Measurements from ENCODE around the gene FKBP1A.

FKBP1A gene

DNA sequence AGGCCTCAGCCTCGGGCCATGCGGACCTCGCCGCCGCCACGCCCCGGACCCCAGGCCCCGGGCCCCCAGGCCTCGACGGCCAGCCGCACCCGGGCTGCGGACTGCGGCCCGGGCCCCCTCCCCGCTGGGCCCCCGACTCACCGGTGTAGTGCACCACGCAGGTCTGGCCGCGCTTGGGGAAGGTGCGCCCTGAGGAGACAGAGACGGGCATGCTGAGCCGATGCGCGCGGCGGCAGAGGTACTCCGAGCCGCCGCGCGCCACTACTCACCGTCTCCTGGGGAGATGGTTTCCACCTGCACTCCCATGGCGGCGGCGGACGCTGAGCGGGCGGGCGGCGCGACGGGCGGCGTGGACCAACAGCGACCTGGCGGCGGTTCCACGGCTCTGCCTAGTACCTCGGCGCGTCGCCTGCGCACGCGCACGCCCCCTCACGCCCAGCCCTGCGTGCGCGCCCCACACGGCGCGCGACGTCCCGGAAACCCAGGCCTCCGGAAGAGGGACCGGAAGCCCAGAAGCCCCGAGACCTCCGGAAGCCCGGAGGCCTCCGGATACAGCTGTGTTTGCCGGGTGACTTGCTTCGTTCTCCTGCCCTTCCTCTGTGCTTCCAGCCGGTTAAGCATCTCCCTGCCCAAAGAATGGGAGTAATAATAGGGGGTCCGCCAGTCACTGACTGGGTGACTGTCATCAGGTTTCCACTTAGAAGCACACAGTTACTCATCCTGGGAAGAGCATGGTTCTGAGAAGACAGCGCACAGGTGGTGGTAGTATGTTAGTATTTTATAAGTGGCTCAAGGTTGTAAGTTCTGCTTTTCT lies at the start of gene FKBP1A:
Gene FKBP1A, minus strand, starts transcription at position 362 of the 814 bp plus-strand sequence. Its CDS starts 56 bp downstream, at position 306.
- peak; percentile 72 to 89 (median 82) for DNase-seq

DNA sequence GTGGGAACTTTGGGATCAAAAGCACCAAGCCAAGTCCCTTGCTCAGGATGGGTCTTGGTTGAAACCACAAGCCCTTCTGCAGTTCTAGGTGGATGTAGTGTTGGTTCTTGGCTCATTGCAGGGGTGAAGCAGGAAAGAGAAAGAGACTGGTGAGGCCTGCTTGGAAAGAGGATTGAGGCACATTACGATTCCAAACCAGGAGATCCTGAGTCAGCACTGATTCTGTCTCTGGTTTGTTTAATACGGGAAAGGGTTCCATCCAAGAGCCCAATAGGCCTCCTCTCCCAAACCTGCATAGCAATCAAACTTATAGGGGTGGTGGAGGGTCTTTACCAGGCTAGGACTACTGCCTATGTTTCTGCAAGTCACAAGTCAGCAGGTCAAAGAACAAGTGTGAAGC lies 49.5 kb upstream of the FKBP1A start:
- DNase-seq, result no peak

DNA sequence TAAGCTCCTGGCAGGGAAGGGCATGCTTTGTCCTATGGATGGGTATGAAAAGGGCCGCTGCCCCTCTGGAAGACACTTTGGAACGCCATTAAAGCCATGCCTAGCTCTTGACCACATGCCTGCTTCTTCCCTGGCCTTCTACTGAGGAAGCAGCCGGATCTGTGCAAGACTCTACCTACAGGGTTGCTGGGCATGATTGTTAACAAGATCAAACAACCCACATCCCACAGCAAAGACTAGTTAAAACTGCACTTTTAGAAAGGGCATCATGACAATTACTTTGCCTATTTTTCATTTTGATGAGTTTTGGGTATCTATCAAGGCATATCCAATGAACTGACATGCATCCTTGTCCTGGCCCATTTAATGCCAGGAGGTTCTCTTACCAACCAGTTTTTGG lies 48.3 kb upstream of the FKBP1A start:
- DNase-seq, result no peak

DNA sequence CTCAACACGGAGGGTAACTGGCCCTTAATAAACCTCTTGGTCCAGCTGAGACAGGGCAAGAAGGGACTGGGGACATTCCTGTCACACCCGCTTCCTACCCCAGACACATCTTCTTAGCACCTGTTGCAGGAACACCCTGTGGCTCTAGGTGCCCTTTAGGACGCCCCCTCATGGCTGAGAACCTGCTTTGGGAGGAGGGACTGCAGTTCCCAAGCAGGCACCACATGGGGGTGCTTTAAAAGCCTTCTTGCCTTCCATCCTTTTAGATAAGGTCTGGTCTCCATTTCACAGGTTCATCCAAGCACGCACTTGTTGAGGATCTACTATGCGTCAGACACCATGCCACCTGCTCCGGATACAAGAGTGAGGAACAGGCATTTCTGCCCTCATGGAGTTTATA lies 47.2 kb upstream of the FKBP1A start:
- DNase-seq, result no peak

DNA sequence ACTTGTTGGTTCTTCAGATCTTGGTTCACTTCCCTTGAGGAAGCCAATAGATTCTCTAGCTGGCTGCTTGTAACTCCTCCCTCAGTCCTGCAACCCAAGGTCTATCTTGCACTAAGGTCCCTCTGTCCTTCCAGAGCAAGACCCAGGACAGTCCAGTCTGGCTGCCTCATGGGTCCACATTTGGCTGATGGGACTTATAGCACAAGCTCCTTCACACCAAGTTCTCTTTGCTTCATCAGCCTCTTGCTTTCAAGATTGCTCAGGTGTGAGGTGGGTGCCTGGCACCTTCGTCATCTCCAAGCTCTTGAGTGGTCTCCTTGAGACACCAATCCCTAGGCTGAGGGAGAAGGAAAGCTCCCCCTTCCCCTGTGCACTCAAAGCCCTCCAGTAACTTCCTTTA lies 45.5 kb upstream of the FKBP1A start:
- DNase-seq, result no peak

DNA sequence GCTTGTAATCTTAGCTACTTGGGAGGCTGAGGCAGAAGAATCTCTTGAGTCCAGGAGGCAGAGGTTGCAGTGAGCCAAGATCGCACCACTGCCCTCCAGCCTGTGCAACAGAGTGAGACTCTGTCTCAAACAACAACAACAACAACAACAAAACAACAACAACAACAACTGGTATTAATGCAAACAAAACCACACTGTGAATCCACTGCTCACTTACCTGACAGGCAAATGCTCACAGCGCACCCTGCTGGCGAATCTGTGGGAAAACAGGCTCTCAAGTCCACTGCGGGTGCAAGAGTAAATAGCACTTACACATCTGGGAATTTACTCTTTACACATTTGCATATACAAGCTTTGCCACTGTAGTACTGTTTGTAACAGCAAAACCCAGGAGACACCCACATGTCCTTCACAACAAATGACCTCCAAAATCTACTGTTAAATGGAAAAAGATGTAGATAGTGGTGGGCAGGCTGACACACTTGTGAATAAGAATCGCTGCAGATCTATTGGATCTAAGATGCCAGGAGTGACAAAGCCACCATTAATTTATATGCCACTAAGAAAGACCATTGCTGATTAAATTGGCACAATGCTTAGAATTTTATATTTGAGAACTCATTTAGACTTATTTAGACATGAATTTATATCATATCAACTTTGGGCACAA lies 44.5 kb upstream of the FKBP1A start:
- peak; percentile 27 to 71 (median 58) for DNase-seq

DNA sequence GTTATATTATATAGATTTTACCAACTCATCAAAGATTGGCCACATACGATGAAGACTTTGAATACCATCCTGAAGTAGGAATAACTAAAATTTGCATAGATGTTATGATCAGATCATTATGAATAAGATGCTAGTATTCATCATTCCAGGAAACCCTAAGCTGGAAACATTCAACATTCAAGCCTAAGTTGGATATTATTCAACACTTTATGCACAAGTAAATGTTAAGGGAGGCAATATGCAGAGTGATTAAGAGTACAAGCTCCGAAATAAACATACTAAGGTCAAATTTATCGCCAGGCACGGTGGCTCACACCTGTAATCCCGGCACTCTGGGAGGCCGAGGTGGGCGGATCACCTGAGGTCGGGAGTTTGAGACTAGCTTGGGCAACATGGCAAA lies 43.4 kb upstream of the FKBP1A start:
- DNase-seq, result no peak

DNA sequence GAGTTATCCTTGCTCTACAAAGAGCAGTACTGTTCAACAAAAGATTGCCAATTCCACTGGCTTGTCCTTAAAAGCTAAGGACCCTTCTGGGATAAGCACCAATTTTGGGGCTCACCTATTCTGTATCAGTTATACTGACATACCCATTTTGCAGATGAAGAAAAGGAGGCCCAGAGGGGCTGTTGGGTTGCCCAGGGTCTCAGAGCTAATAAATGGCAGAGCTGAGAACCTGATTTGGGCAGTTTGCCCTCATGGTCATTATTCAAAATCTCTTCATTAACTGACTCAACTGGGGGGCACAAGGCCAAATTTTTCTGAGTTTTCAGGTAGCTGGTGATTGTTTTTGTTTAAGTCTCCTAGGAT lies 42.5 kb upstream of the FKBP1A start:
- no peak for DNase-seq

DNA sequence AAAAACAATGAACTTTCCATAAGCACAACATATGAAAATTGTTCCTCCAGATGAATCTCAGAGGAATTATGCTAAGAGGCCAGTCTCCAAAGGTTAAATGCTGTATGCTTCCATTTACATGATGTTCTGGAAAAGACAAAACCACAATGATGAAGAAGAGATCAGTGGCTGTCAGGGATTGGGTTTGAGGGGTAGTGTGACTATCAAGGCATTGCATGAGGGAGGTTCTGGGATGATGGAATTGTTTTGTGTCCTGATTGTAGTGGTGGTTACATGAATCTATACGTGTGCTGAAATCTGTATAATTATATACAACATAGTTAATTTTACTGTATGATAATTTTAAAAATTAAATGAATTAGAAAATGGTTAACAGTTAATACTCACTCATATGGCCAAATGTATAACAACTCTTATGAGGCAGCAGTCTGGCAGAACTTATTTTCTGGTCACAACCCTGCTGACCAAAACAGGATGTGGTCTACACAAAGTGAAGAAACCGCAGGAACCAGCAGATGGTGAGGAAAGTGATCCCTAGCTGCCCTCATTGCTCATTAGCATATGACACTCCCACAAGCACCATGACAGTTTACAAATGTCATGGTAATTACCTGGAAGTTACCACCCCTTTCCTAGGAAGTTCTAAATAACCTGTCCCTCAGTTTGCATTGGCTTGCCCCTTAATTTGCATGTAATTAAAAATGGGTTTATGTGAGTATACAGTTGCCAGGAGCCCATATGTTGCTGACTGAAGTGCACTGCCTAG lies 41.9 kb upstream of the FKBP1A start:
- peak in 1 of 4 experiments; percentile 4 for DNase-seq

DNA sequence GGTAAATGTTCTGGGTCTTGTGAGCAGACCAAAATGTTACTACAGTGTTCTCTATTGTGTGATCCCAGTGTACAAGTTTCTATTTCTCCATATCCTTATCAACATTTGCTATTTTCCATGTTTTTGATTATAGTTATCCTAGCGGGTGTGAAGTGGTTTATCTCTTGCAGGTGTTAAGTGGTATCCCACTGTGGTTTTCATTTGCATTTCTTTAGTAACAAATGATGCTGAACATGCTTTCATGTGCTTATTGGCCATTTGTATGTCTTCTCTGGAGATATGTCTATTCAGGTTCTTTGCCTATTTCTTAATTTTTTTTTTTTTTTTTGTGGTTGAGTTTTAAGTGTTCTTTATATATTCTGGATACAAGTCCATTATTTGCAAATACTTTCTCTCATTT lies 38.3 kb upstream of the FKBP1A start:
- DNase-seq, result no peak

DNA sequence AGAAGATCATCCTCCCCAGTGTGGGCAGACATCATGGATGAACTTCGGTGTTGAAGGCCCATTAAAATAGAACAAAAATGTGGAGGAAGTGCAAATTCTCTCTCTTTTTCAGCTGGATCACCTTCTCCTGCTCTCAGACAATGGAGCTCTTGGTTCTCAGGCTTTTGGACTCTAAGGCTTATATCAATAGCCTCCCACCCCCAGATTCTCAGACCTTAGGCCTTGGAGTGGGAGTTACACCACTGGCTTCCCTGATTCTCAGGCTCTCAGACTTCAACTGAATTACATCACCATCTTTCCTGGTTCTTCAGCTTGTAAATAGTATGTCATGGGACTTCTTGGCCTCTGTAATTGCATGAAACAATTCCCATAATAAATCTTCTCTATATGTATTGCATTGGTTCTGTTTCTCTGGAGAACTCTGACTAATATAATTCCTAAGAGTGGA lies 37.2 kb upstream of the FKBP1A start:
- no peak for DNase-seq

DNA sequence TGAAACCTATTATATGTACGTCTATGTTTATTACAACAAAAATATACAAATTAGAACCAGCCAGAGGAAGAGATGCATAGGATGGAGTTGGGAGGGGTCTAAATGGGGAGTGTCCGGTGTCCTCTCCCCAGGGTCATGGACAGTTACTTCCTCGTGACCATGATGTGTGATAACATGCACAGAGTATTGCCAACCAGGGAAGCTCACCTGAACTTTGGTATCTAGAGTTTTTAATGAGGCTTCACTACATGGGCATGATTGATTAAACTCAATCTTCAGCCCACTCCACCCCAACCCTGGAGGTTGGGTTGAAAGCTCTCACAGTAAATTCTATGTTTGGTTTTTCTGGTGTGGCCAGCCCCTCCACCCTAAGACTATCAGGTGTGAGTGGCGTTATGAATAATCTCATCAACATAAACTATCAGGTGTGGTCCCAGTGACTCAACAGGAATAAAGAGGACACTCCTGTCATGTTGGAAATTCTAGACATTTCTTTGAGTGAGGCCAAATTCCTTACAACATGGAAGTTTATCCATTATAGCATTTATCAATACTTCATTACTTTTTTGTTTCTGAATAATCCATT lies 36.4 kb upstream of the FKBP1A start:
- no peak for DNase-seq

DNA sequence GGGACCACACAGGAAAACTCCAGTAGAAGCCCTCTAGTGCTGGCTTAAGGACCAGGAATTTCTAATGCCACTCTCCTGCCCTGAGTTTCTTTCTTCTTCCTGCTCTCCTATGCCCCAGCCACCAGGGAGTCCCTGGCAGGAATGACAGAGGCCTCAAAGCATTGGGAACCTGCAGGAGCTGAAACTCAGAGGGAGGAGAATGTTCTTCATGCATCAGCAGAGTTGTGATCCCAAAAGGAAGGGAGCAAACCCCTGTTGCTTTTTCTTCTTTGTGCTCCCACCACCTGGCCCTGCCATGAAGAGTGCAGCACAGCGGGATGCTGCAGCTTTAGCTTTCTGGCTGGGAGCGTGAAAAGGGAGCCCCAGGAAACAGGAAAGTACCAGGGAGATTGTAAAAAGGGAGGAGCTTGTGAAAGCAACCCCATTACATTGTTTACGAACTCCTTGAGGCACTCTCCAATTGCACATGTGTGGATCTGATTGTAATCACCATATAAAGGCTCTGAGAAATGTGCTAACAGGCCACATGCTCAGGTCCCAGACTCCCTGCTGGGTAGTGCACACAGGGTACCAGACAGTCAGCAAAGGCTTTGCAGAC lies 34.7 kb upstream of the FKBP1A start:
- DNase-seq, result no peak

DNA sequence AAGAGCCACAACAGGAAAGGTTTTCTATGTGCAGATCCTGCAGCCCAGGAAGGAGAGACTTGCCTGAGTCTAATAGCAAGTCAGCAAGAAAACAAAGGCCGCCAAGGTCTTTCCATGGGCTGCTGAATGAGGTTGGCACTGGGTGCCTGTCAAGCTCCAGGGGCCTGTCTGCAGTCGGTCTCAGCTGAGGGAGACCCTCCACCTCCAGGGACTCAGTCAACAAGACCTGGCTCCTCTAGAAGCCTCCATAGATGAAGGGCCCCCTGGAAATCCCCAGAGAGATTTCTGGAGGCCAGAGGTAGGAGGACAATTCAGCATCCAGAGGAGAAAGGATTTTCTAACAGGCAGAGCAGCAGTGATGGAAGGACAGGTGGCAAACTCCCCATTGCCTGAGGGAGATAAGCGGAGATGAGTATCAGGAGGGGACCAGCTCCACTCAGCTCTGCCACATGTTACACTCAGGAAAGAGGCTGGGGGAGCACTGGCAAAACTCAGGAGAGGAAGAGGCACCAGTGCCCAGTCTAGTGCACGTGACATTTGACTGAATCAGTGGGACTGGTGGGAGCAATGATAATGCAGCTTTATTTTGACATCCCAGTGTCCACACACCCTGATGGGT lies 33.5 kb upstream of the FKBP1A start:
- no peak for DNase-seq

DNA sequence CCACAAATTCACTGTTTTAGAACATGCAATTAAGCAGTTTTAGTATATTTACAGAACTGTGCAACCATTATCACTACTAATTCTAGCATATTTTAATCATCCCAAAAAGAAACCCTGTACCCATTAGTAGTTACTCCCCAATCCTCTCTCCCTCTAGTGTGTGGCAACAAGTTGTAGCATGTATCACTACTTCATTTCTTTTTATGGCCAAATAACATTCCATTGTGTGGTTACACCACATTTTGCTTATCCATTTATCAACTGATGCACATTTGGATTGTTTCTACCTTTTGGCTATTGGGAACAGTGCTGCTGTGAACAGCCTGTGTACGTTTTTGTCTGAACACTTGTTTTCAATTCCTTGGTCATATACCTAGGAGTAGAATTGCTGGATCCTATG lies 31.5 kb upstream of the FKBP1A start:
- no peak for DNase-seq

DNA sequence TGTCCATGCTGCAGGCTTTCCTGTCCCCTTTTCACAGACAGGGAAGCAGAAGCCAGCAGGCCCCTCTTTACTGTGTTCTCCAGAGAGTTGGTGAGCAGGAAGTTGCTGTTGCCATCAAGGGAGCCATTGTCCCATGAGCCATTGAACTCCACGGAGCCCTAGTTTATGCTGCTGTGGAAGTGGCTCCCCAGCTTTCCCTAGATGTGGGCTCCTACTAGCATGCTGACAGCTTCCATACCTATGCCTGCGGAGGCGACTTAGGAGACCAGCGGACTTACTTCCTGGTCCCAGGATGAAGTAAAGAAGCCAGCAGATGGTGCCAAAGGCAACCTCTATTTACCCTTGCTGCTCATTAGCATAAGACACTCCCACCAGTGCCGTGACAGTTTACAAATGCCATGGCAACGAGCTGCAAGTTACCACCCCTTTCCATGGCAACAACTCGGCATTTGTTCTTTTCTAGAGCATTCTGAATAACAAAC lies 30.8 kb upstream of the FKBP1A start:
- no peak for DNase-seq

DNA sequence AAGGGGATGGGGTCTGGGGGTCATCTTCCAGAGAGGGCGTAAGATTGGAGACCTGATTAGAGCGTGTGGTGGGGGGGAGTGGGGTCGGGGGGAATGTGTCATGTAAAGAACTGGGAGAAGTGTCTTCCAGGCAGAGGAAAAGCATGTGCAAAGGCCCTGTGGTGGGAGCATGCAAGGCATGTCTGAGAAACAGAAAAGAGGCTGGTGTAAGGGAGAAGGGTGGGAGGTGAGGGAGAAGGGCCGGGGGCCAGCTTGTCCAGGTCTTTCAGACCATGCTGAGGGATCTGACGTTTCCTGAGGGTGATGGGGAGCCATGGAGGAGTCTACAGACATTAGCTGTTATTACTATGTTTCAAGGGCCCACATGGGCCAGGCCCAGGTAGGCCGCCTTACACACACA lies 30.4 kb upstream of the FKBP1A start:
- no peak for DNase-seq

DNA sequence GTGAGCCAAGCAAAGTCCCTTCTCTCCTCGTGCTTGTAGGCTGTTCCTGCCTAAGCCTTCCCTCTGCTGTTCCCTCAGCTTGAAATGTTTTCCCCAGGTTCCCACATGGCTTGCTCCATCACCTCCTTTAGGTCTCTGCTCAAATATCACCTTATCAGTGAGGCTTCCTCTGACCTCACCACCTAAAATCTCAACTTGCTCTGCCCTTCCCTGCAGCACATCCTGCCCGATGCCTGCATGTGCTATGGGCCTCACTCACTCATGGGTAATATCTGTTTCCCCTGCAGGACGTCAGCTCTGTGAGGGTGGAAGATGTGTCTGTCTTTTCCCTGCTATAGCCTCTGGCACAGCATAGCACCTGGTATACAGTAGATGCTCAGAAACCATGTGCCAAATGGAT lies 29.9 kb upstream of the FKBP1A start:
- DNase-seq, result no peak

DNA sequence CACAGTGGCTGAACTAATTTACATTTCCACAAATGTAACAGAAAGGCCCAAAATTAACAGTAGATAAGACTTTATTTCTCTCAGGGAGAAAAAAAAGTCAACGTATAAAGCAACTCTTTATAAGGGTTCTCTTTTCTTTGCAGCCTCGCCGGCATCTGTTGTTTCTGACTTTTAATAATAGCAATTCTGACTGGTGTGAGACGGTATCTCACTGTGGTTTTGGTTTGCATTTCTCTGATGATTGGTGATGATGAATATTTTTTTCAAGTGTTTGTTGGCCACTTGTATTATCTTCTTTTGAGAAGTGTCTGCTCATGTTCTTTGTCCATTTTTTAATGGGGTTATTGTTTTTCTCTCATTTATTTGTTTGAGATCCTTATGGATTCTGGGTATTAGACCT lies 27.2 kb upstream of the FKBP1A start:
- DNase-seq, result no peak

DNA sequence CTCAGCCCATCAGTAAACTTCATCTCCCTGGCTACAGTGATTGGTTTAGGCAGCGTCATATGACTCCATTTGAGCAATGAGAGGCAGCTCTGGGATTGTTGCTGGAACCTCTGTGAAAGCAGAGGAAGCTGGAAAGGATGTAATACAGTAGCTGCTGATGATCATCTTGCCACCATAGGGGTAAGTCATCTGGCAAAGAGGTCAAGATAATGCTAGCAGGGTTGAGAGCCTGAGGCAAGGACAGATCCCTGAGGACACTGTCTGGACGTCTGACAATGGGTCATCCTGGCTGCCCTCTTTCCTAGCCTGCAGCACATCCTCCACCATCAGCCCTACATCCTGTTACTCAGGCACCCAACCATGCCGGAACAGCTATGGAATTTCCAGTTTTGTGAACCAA lies 25.5 kb upstream of the FKBP1A start:
- no peak for DNase-seq

DNA sequence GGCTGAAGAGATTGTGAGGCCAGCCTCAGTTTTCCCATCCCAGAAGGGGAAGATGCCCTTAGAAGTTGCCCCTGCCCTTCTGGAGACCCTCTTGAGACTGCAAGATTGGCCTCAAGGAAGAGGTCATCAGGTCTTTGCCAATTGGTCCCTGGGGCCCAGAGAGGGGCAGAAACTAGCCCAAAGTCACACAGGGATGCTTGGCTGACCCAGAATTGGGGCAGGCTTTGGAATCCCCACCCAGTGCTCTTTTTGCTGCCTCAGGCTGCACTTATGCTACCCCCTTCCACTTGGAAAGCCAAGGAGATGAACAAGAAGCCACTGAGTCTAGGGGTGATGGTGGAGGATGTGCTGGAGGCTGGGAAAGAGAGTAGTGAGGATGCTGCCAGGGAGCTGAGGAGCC lies 24.9 kb upstream of the FKBP1A start:
- no peak for DNase-seq

DNA sequence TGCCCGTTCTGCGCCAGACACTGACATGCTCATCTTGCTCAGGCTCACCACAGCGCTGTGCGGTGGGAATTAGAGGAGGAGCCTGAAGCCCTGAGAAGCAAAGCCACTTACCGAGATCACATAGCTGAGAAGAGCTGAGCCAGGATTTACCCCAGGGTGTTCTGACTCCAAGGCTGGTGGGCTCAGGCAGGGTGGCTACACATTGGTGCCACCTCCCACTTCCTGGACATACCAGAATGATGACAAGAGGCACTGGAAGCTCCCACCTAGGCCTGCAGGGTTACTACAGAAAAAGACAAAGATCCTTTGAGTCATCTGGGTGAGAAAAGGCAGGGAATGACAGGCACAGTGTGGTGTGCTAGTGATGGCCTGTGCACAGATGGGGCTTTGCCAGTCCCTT lies 24.4 kb upstream of the FKBP1A start:
- no peak for DNase-seq
